Subcutaneous adipose tissue (tissue), 4 donors: ENCODE results near the gene SERAC1. TPM values are rescaled to one million over a fixed set of nuclear protein-coding genes. Genes with fewer than 3 reads are reported as not detected.

Source experiments
- CTCF ChIP-seq: fragments of 450-650 bp; IDR thresholded peaks from one replicate; pipeline ENCODE4 v1.5.1; 2016; ENCODE audit warnings: low read depth, mild to moderate bottlenecking, control low read depth, antibody characterized with exemption, moderate library complexity
- total RNA-seq, 4 donors: library from RNA; depleted of rRNA; stranded (reverse); fragments of >200 nt; gene quantifications; one replicate each; pipeline ENCODE4 v1.1.0, GENCODE V29; 2016

The SERAC1 gene
- total RNA-seq, 4 donors from 2014 or later, result 6.2 to 13.4 (median 12.0) TPM

GRCh38 chr6:158124288-158124687 lies 43.8 kb downstream of the SERAC1 start:
- no peak for TF ChIP-seq CTCF

- TF ChIP-seq CTCF, result no peak
Observed at GRCh38 chr6:158122048-158122447, 46.0 kb downstream of the SERAC1 start.

- TF ChIP-seq CTCF, result no peak
Observed at GRCh38 chr6:158121335-158121734, 46.7 kb downstream of the SERAC1 start.

- no peak for TF ChIP-seq CTCF
Observed at GRCh38 chr6:158118886-158119285, 49.2 kb downstream of the SERAC1 start.

GRCh38 chr6:158115508-158115907 lies 52.6 kb downstream of the SERAC1 start:
- no peak for TF ChIP-seq CTCF

- TF ChIP-seq CTCF, result no peak
Observed at GRCh38 chr6:158115102-158115501, 53.0 kb downstream of the SERAC1 start.

GRCh38 chr6:158113802-158114201 lies 54.3 kb downstream of the SERAC1 start:
- TF ChIP-seq CTCF, result no peak

- no peak for TF ChIP-seq CTCF
Observed at GRCh38 chr6:158111987-158112386, 56.1 kb downstream of the SERAC1 start.
